RWPE2 (cell line): ENCODE results near the gene SIPA1L3.

Source experiments
- ATAC-seq: fragments of 200-7000 bp; cut with Tn5 transposase; 3 replicates; pipeline ENCODE4 v1.9.1; 2021; ENCODE audit warnings: low read depth
- DNase-seq: peaks from one replicate; pipeline ENCODE4 v3.0.0-alpha.2; 2020; ENCODE audit warnings: low spot score
- H3K27ac ChIP-seq: fragments of 450-650 bp; 2 replicates; pipeline ENCODE4 v1.5.1; 2017; ENCODE audit warnings: mild to moderate bottlenecking; ENCODE audit not compliant: poor library complexity, severe bottlenecking
- H3K27me3 ChIP-seq: fragments of 250-450 bp; sonication (Bioruptor Pico); 2 replicates; pipeline ENCODE4 v1.5.1; 2021; ENCODE audit warnings: mild to moderate bottlenecking, moderate library complexity; ENCODE audit not compliant: insufficient read depth, poor library complexity, severe bottlenecking
- H3K36me3 ChIP-seq: fragments of 250-450 bp; sonication (Bioruptor Pico); 2 replicates; pipeline ENCODE4 v1.5.1; 2020; ENCODE audit warnings: low read depth, mild to moderate bottlenecking, moderate library complexity
- H3K4me1 ChIP-seq: fragments of 250-450 bp; sonication (Bioruptor Pico); 2 replicates; pipeline ENCODE4 v1.5.1; 2021; ENCODE audit warnings: mild to moderate bottlenecking, moderate library complexity; ENCODE audit not compliant: insufficient read depth, poor library complexity, severe bottlenecking
- H3K4me3 ChIP-seq: fragments of 250-450 bp; sonication (Bioruptor Pico); 2 replicates; pipeline ENCODE4 v1.5.1; 2021; ENCODE audit warnings: mild to moderate bottlenecking, moderate library complexity; ENCODE audit not compliant: severe bottlenecking
- H3K9me3 ChIP-seq: fragments of 250-450 bp; sonication (Bioruptor Pico); 2 replicates; pipeline ENCODE4 v1.5.1; 2021; ENCODE audit warnings: mild to moderate bottlenecking, moderate library complexity; ENCODE audit not compliant: severe bottlenecking
- TF ChIP-seq, protein P1 (sequence below): fragments of 450-650 bp; IDR thresholded peaks from one replicate; pipeline ENCODE4 v1.5.1; 2017; ENCODE audit warnings: mild to moderate bottlenecking, moderate library complexity; ENCODE audit not compliant: poor library complexity, severe bottlenecking

The SIPA1L3 gene

DNA sequence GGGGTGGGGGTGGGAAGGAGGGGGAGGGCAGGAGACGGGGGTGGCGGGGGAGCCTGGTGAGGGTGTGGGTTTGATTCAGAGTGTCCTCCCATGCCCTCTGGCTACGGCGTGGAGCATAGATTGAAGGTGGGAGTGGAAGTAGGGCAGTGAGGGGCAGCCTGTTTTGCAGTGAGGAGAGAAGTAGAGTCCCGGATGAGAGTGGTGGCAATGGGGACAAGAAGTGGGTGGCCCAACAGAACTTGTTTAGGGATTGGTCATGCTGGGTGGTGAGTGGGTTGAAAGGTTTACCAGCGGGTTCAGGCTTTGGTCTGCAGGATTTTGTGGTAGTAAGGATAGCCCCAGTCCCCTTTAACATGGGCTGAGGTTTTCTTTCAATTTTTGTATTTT lies 35.5 kb downstream of the SIPA1L3 start:
- DNase-seq (no peak), ATAC-seq (no peak)
- peaks cover 49% of the 10 kb centered on the region for H3K36me3 ChIP-seq
- no peak overlapping the region for H3K27ac ChIP-seq
- peaks cover 4% of the 10 kb centered on the region for H3K4me1 ChIP-seq
- H3K9me3 ChIP-seq = no peaks in the 10 kb centered on the region
- H3K27me3 ChIP-seq = no peaks in the 10 kb centered on the region
- TF ChIP-seq, protein P1, sequence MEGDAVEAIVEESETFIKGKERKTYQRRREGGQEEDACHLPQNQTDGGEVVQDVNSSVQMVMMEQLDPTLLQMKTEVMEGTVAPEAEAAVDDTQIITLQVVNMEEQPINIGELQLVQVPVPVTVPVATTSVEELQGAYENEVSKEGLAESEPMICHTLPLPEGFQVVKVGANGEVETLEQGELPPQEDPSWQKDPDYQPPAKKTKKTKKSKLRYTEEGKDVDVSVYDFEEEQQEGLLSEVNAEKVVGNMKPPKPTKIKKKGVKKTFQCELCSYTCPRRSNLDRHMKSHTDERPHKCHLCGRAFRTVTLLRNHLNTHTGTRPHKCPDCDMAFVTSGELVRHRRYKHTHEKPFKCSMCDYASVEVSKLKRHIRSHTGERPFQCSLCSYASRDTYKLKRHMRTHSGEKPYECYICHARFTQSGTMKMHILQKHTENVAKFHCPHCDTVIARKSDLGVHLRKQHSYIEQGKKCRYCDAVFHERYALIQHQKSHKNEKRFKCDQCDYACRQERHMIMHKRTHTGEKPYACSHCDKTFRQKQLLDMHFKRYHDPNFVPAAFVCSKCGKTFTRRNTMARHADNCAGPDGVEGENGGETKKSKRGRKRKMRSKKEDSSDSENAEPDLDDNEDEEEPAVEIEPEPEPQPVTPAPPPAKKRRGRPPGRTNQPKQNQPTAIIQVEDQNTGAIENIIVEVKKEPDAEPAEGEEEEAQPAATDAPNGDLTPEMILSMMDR = no peak
- no peak overlapping the region for H3K4me3 ChIP-seq

DNA sequence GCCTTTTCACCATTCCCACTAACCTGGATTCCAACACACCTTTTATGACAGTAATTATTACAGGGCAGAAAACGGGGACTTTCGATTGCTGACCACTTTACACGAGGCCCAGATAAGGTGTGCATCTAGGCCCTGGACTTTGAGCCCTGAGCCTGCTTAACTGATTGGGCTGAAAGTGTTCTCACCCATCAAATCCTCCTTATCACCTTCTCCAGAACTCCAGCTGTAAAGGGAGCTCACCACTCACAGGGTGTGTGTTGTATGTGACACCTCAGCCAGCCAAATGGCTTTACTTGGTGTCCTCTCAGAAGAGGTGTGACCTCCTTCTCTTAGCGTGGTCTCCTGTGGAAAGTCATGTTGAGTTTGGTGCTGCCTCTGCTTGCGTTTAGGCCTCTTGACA lies 36.5 kb downstream of the SIPA1L3 start:
- TF ChIP-seq, protein P1 = no peak
- H3K27ac ChIP-seq = no peak overlapping the region
- H3K27me3 ChIP-seq = no peaks in the 10 kb centered on the region
- H3K9me3 ChIP-seq = no peaks in the 10 kb centered on the region
- H3K4me1 ChIP-seq = peaks cover 11% of the 10 kb centered on the region
- ATAC-seq (no peak), DNase-seq (no peak)
- H3K4me3 ChIP-seq = no peak overlapping the region
- peaks cover 46% of the 10 kb centered on the region for H3K36me3 ChIP-seq

GRCh38 chr19:37946132-37946531 lies 39.1 kb downstream of the SIPA1L3 start:
- H3K27me3 ChIP-seq = no peaks in the 10 kb centered on the region
- DNase-seq = no peak
- TF ChIP-seq, protein P1 = no peak

DNA sequence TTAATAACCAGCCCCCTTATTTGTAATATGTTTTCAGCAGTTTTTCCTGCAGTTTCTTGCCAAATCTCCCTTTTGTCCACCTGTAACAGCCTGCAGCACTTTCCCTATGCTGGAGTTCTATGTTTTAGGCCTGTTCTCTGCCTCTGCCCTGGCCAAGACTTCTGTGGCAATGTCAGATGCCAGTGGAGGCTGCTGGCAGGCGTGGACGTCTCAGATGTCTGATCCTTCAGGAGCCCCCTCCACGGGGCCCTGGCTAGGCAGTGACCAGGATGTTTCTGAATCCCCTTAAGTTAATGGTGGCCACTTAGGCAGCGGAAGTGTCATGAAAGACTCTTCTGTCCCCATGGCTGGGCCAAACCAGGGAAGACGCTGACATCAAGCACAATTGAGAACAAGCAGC lies 40.8 kb downstream of the SIPA1L3 start:
- peak overlapping the region; percentile 9 for H3K27ac ChIP-seq
- H3K36me3 ChIP-seq = peaks cover 19% of the 10 kb centered on the region
- H3K9me3 ChIP-seq = no peaks in the 10 kb centered on the region
- peaks cover 28% of the 10 kb centered on the region for H3K4me1 ChIP-seq
- no peaks in the 10 kb centered on the region for H3K27me3 ChIP-seq
- TF ChIP-seq, protein P1 = no peak
- H3K4me3 ChIP-seq = no peak overlapping the region
- no peak for DNase-seq
- no peak for ATAC-seq

More at GRCh38 chr19:37946132-37946531, 39.1 kb downstream of the SIPA1L3 start:
- H3K27ac ChIP-seq = no peak overlapping the region
- H3K4me1 ChIP-seq = peaks cover 16% of the 10 kb centered on the region
- H3K36me3 ChIP-seq = peaks cover 27% of the 10 kb centered on the region
- no peak for ATAC-seq
- no peak overlapping the region for H3K4me3 ChIP-seq
- no peaks in the 10 kb centered on the region for H3K9me3 ChIP-seq

DNA sequence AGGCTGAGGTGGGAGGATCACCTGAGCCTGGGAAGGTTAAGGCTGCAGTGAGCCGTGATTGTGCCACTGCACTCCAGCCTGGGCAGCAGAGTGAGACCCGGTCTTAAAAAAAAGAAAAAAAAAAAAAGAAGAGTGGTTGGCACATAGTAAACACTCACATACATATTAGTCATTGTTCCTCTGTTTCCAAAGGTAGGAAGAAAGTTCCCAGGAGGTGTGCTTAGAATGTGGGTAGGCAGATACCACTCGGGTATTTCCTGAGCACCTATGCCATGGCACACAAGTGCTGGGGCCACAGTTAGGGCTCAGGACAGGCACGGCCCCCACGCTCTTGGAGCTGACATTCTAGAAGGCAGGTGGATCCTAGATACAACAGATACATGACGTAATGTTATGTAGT lies 41.4 kb downstream of the SIPA1L3 start:
- ATAC-seq = no peak
- DNase-seq = no peak
- peaks cover 34% of the 10 kb centered on the region for H3K4me1 ChIP-seq
- TF ChIP-seq, protein P1 = no peak
- H3K27me3 ChIP-seq = no peaks in the 10 kb centered on the region
- H3K4me3 ChIP-seq = no peak overlapping the region
- peaks cover 19% of the 10 kb centered on the region for H3K36me3 ChIP-seq
- H3K27ac ChIP-seq = peak overlapping the region; percentile 9
- no peaks in the 10 kb centered on the region for H3K9me3 ChIP-seq
